Adrenal gland (tissue), 12 donors: ENCODE data around the gene FAM78A. TPM values are rescaled to one million over a fixed set of nuclear protein-coding genes. Genes with fewer than 3 reads are reported as not detected.

Experiments
- DNase-seq, 7 donors: peaks; one replicate each; pipeline ENCODE4 v3.0.0-alpha.2; 2019 to 2020
- H3K27ac ChIP-seq, 5 donors: fragments of 200-600 bp; sonication (generic) in 4 of 5; 1 replicate in 3 of 5; 2 replicates in 2 of 5; pipeline versions ENCODE4 v1.5.1 to v1.8.0; 2016 to 2020; ENCODE audit warnings: mild to moderate bottlenecking in 1 of 5
- H3K27me3 ChIP-seq: fragments of 200-600 bp; 2 replicates; pipeline ENCODE4 v1.8.0; 2021
- H3K36me3 ChIP-seq, 2 donors: fragments of 200-600 bp; replicated peaks in 1 of 2; 1 replicate in 1 of 2; 2 replicates in 1 of 2; pipeline versions ENCODE4 v1.5.1 to v1.8.0; 2018 to 2022
- H3K4me1 ChIP-seq, 2 donors: fragments of 200-600 bp; replicated peaks in 1 of 2; 1 replicate in 1 of 2; 2 replicates in 1 of 2; pipeline versions ENCODE4 v1.5.1 to v1.8.0; 2018 to 2021
- H3K4me3 ChIP-seq, 4 donors: fragments of 200-600 bp; sonication (generic) in 3 of 4; one replicate each; pipeline ENCODE4 v1.5.1; 2016 to 2018
- H3K9me3 ChIP-seq, 3 donors: fragments of 200-600 bp; sonication (generic) in 1 of 3; replicated peaks in 1 of 3; 1 replicate in 2 of 3; 2 replicates in 1 of 3; pipeline versions ENCODE4 v1.5.1 to v1.8.0; 2016 to 2021
- CTCF ChIP-seq, 6 experiments: fragments of 450-650 bp in 4 of 6; fragments of 200-600 bp in 2 of 6; sonication (generic) in 1 of 6; IDR thresholded peaks; 1 replicate in 5 of 6; 2 replicates in 1 of 6; pipeline versions ENCODE4 v1.5.1 to v1.8.0; 2016 to 2021; ENCODE audit warnings: antibody characterized with exemption in 6 of 6, mild to moderate bottlenecking in 2 of 6, moderate library complexity in 1 of 6
- POLR2A ChIP-seq, 2 donors: fragments of 450-650 bp; IDR thresholded peaks; one replicate each; pipeline ENCODE4 v1.6.1; 2017; ENCODE audit warnings: antibody characterized with exemption in 2 of 2, mild to moderate bottlenecking in 2 of 2, moderate library complexity in 1 of 2
- WGBS, 4 donors: extraction: QIAGEN DNeasy Blood & Tissue Kit in 2 of 4; methylation state at CpG; one replicate each; pipeline versions ENCODE4 v1.1.5 to v1.1.7; 2013 to 2017; 5-methylcytosine and 5-hydroxymethylcytosine counted together
- intact Hi-C, 2 donors: fragments of 100-400 bp; cut with DNase I; formaldehyde crosslinking; loops; one replicate each; pipeline versions ENCODE4 v1.14.1 to v1.15.0; 2022 to 2023
- polyA plus RNA-seq, 3 donors: library from polyadenylated mRNA; stranded (reverse); fragments of 200-250 nt in 2 of 3; fragments of 350-450 nt in 1 of 3; fragmentation: Illumina TruSeq in 1 of 3; extraction: RNeasy Lipid Tissue Mini Kit (QIAGEN cat#74804) in 1 of 3; gene quantifications; one replicate each; pipeline ENCODE4 v1.2.3, GENCODE V29; 2013 to 2014
- total RNA-seq, 9 donors: library from RNA; depleted of rRNA in 4 of 9; stranded (reverse); fragments of >200 nt in 4 of 9; fragments of 120-200 nt in 1 of 9; fragmentation: NEBNext Ultra II Directional in 1 of 9; extraction: Animal tissue kit (Norgen Biotek cat#: 25700) in 1 of 9; gene quantifications; one replicate each; pipeline versions ENCODE4 v1.1.0 to v1.2.4, GENCODE V29; 2013 to 2023
- donor health status: healthy with polysubstance abuse.
- donor health status: Bipolar disorder and iron deficiency.
- donor health status: DM: yes; HTN: yes; CAD: no.
- donor health status: DM: no; HTN: no; CAD: no.
- donor health status: DM: no; HTN: no; CAD: no.
- donor health status: DM: yes; HTN: yes; CAD: no.

Gene FAM78A
- total and polyA plus RNA-seq, 12 donors, result 1.1 to 11.7 (median 6.5) TPM

- TF ChIP-seq CTCF (IDR thresholded peaks at IDR 0.05) (no peak), POLR2A (IDR thresholded peaks at IDR 0.05) (no peak)
- intact Hi-C loops, result no loop called here
- H3K27ac ChIP-seq, result no peak overlapping the region
- no peak for DNase-seq
- no peak overlapping the region for H3K4me3 ChIP-seq
- no peaks in the 10 kb centered on the region for H3K9me3 ChIP-seq
- 66 to 91% (median 78%) methylated on average over 6 to 11 of the region's 11 CpGs for WGBS, 4 donors
- no peaks in the 10 kb centered on the region for H3K36me3 ChIP-seq
- H3K27me3 ChIP-seq, result no peaks in the 10 kb centered on the region
- no peaks in the 10 kb centered on the region for H3K4me1 ChIP-seq
Observed at GRCh38 chr9:131303381-131304321, 27.3 kb upstream of the FAM78A start.

GRCh38 chr9:131302244-131303075 lies 26.1 kb upstream of the FAM78A start:
- no peaks in the 10 kb centered on the region for H3K27me3 ChIP-seq
- no peak for TF ChIP-seq CTCF (IDR thresholded peaks at IDR 0.05)
- no peaks in the 10 kb centered on the region for H3K4me1 ChIP-seq
- intact Hi-C loops, result no loop called here
- WGBS, 4 donors, result 72 to 85% (median 73%) methylated on average over 11 to 16 of the region's 16 CpGs
- no peak overlapping the region for H3K27ac ChIP-seq
- H3K4me3 ChIP-seq, result no peak overlapping the region
- no peaks in the 10 kb centered on the region for H3K36me3 ChIP-seq
- H3K9me3 ChIP-seq, result no peaks in the 10 kb centered on the region
- no peak for DNase-seq

GRCh38 chr9:131300444-131300843 lies 24.1 kb upstream of the FAM78A start:
- DNase-seq, result no peak
- H3K27me3 ChIP-seq, result no peaks in the 10 kb centered on the region
- no peak overlapping the region for H3K4me3 ChIP-seq
- intact Hi-C loops, result no loop called here
- H3K27ac ChIP-seq, result no peak overlapping the region
- H3K36me3 ChIP-seq, result no peaks in the 10 kb centered on the region
- H3K4me1 ChIP-seq, result no peaks in the 10 kb centered on the region
- TF ChIP-seq CTCF (IDR thresholded peaks at IDR 0.05) (no peak), POLR2A (IDR thresholded peaks at IDR 0.05) (no peak)
- no peaks in the 10 kb centered on the region for H3K9me3 ChIP-seq

- Histone ChIP-seq H3K27ac (no peak overlapping the region), H3K27me3 (no peaks in the 10 kb centered on the region), H3K4me3 (no peak overlapping the region), H3K36me3 (no peaks in the 10 kb centered on the region), H3K9me3 (no peaks in the 10 kb centered on the region), H3K4me1 (no peaks in the 10 kb centered on the region)
- DNase-seq, result no peak
- intact Hi-C loops, result no loop called here
- TF ChIP-seq POLR2A (IDR thresholded peaks at IDR 0.05) (no peak), CTCF (IDR thresholded peaks at IDR 0.05) (no peak)
- 69 to 86% (median 78%) methylated on average over 5 of the region's 5 CpGs for WGBS, 4 donors
Observed at GRCh38 chr9:131299961-131300347, 23.6 kb upstream of the FAM78A start.
